Heart right ventricle (tissue), 16 donors: ENCODE measurements around the gene LCE1E. TPM values are rescaled to one million over a fixed set of nuclear protein-coding genes. Genes with fewer than 3 reads are reported as not detected.

Source experiments
- ATAC-seq, 8 donors: fragments of 200-7000 bp; cut with Tn5 transposase; one replicate each; pipeline ENCODE4 v1.9.1; 2020; ENCODE audit warnings: mild to moderate bottlenecking in 8 of 8, moderate library complexity in 8 of 8, moderate number of reproducible peaks in 1 of 8
- DNase-seq, 2 donors: peaks; one replicate each; pipeline ENCODE4 v3.0.0-alpha.2; 2020
- H3K27ac ChIP-seq, 10 donors: fragments of 200-600 bp; sonication (generic) in 2 of 10; one replicate each; pipeline versions ENCODE4 v1.5.0 to v1.8.0; 2020 to 2022; ENCODE audit warnings: mild to moderate bottlenecking in 3 of 10
- H3K27me3 ChIP-seq, 7 donors: fragments of 200-600 bp; one replicate each; pipeline ENCODE4 v1.8.0; 2021 to 2022; ENCODE audit warnings: mild to moderate bottlenecking in 2 of 7
- H3K36me3 ChIP-seq, 9 donors: fragments of 200-600 bp; sonication (generic) in 1 of 9; one replicate each; pipeline versions ENCODE4 v1.5.0 to v1.8.0; 2020 to 2022; ENCODE audit warnings: mild to moderate bottlenecking in 2 of 9
- H3K4me1 ChIP-seq, 9 donors: fragments of 200-600 bp; sonication (generic) in 1 of 9; one replicate each; pipeline versions ENCODE4 v1.5.0 to v1.8.0; 2020 to 2022; ENCODE audit warnings: mild to moderate bottlenecking in 4 of 9
- H3K4me3 ChIP-seq, 10 donors: fragments of 200-600 bp; sonication (generic) in 2 of 10; one replicate each; pipeline versions ENCODE4 v1.5.0 to v1.8.0; 2020 to 2022; ENCODE audit warnings: mild to moderate bottlenecking in 7 of 10, moderate library complexity in 2 of 10
- H3K9me3 ChIP-seq, 11 donors: fragments of 200-600 bp in 10 of 11; sonication (generic) in 2 of 11; one replicate each; pipeline versions ENCODE4 v1.5.0 to v1.8.0; 2013 to 2022; ENCODE audit warnings: mild to moderate bottlenecking in 2 of 11, control low read depth in 1 of 11, moderate library complexity in 1 of 11
- CTCF ChIP-seq, 9 donors: fragments of 200-600 bp; sonication (generic) in 2 of 9; IDR thresholded peaks; one replicate each; pipeline versions ENCODE4 v1.5.0 to v1.8.0; 2021 to 2022; ENCODE audit warnings: antibody characterized with exemption in 9 of 9, mild to moderate bottlenecking in 5 of 9, moderate library complexity in 1 of 9
- WGBS, 2 donors: extraction: QIAGEN DNeasy Blood & Tissue Kit; methylation state at CpG; one replicate each; pipeline ENCODE4 v1.1.7; 2013; ENCODE audit warnings: inconsistent platforms in 1 of 2; 5-methylcytosine and 5-hydroxymethylcytosine counted together
- intact Hi-C, 10 donors: fragments of 100-400 bp; cut with DNase I; formaldehyde crosslinking; loops; one replicate each; pipeline versions ENCODE4 v1.11.1 to v1.14.2; 2022
- polyA plus RNA-seq, 2 donors: library from polyadenylated mRNA; stranded (reverse); fragments of 200-250 nt; gene quantifications; one replicate each; pipeline ENCODE4 v1.2.3, GENCODE V29; 2013
- total RNA-seq, 10 donors: library from RNA; stranded (reverse); fragmentation: NEBNext Ultra II Directional in 3 of 10; extraction: Animal tissue kit (Norgen Biotek cat#: 25700) in 3 of 10; gene quantifications; one replicate each; pipeline versions ENCODE4 v1.2.1 to v1.2.4, GENCODE V29; 2021 to 2023
- donor health status: Arrhythmogenic right ventricular cardiomyopathy.
- donor health status: ischemic (EF 13 %, LVEDD 7.1; RV severe dilation, severe dysfunction).
- donor health status: healthy with polysubstance abuse.
- donor health status: DM: no; HTN: yes; CAD: no.
- donor health status: DM: no; HTN: no; CAD: no.
- donor health status: ischemic (EF 25% LVEDD 6.9; RV normal size, moderate dysfunction).
- donor health status: ischemic (EF 25% LVEDD 5.7; RV mildly dilated, moderate dysfunction).
- donor health status: healthy.
- donor health status: DM: yes; HTN: yes; CAD: no.
- donor health status: Ischemic cardiomyopathy.
- donor health status: ischemic (EF 35%, LVEDD 5.7; RV mildly dilated, moderate dysfunction).
- donor health status: nonischemic (EF 11% LVEDD 7.7; RV severe dilation, severe dysfunction).
- donor health status: DM: yes; HTN: yes; CAD: no.
- donor health status: PGD.
- donor health status: ischemic (EF 29% LVEDD 5.4; RV normal size, mild dysfunction).
- donor health status: nonischemic (EF 23%, LVEDD 6.1; RV moderate dilation, normal function).

The LCE1E gene
- total and polyA plus RNA-seq, 12 donors: not detected

GRCh38 chr1:152743371-152744145 is 42.5 kb upstream of the LCE1E start:
- Histone ChIP-seq H3K27me3 (peaks cover 0 to 10% (median 0%) of the 10 kb centered on the region in 7 donors), H3K27ac (no peak overlapping the region), H3K4me3 (no peak overlapping the region), H3K36me3 (no peaks in the 10 kb centered on the region), H3K4me1 (no peaks in the 10 kb centered on the region), H3K9me3 (peaks cover 0 to 2% (median 0%) of the 10 kb centered on the region in 11 donors)
- intact Hi-C loops: no loop called here
- TF ChIP-seq CTCF (IDR thresholded peaks at IDR 0.05): no peak
- DNase-seq: no peak
- WGBS, 2 donors: 60 to 64% methylated on average over 2 of the region's 2 CpGs
- ATAC-seq: no peak

- 82 to 85% methylated on average over 4 of the region's 4 CpGs for WGBS, 2 donors
- intact Hi-C loops: no loop called here
- Histone ChIP-seq H3K9me3 (no peaks in the 10 kb centered on the region), H3K36me3 (no peaks in the 10 kb centered on the region), H3K4me1 (no peaks in the 10 kb centered on the region), H3K27me3 (peaks cover 0 to 25% (median 7%) of the 10 kb centered on the region in 7 donors), H3K4me3 (no peak overlapping the region), H3K27ac (no peak overlapping the region)
- no peak for TF ChIP-seq CTCF (IDR thresholded peaks at IDR 0.05)
- DNase-seq (no peak), ATAC-seq (no peak)
These were observed 40.8 kb upstream of the LCE1E start for GRCh38 chr1:152745289-152745704.

- intact Hi-C loops: no loop called here
- DNase-seq (no peak), ATAC-seq (no peak)
- no peaks in the 10 kb centered on the region for H3K4me1 ChIP-seq
- no peak for TF ChIP-seq CTCF (IDR thresholded peaks at IDR 0.05)
- 81 to 85% methylated on average over 6 of the region's 6 CpGs for WGBS, 2 donors
- peaks cover 0 to 31% (median 7%) of the 10 kb centered on the region in 7 donors for H3K27me3 ChIP-seq
- H3K9me3 ChIP-seq: no peaks in the 10 kb centered on the region
- no peak overlapping the region for H3K27ac ChIP-seq
- H3K4me3 ChIP-seq: no peak overlapping the region
- no peaks in the 10 kb centered on the region for H3K36me3 ChIP-seq
These were observed 40.2 kb upstream of the LCE1E start for GRCh38 chr1:152745765-152746444.

GRCh38 chr1:152747831-152748230 is 38.2 kb upstream of the LCE1E start:
- 45 to 50% methylated on average over 1 of the region's 1 CpG for WGBS, 2 donors
- DNase-seq (no peak), ATAC-seq (no peak)
- H3K27me3 ChIP-seq: peaks cover 0 to 37% (median 7%) of the 10 kb centered on the region in 7 donors
- no peak overlapping the region for H3K27ac ChIP-seq
- no peaks in the 10 kb centered on the region for H3K4me1 ChIP-seq
- TF ChIP-seq CTCF (IDR thresholded peaks at IDR 0.05): no peak
- intact Hi-C loops: no loop called here
- H3K9me3 ChIP-seq: no peaks in the 10 kb centered on the region
- no peaks in the 10 kb centered on the region for H3K36me3 ChIP-seq
- no peak overlapping the region for H3K4me3 ChIP-seq
